Fibroblast of lung (primary cell): ENCODE results near the gene COG5. TPM values are rescaled to one million over a fixed set of nuclear protein-coding genes. Genes with fewer than 3 reads are reported as not detected.
"Not testable (repeated sequence)": the region's sequence is repeated elsewhere in the genome, so short reads cannot be mapped to it uniquely, and the experiment has no call there.

Experiments used
- DNase-seq, 2 donors: peaks; one replicate each; pipeline versions ENCODE4 v3.0.0 to v3.0.0-alpha.2; 2010; ENCODE audit warnings: low read depth in 2 of 2
- H2AFZ ChIP-seq: 2 replicates; pipeline ENCODE4 v1.5.1; 2012; ENCODE audit warnings: low read length, control low read depth, inconsistent platforms
- H3K27ac ChIP-seq: 2 replicates; pipeline ENCODE4 v1.5.1; 2011; ENCODE audit warnings: low read length, control low read depth; ENCODE audit not compliant: insufficient read depth
- H3K27me3 ChIP-seq: 2 replicates; pipeline ENCODE4 v1.5.1; 2011; ENCODE audit warnings: mild to moderate bottlenecking, low read length; ENCODE audit not compliant: control insufficient read depth, insufficient read depth
- H3K36me3 ChIP-seq: 2 replicates; pipeline ENCODE4 v1.5.1; 2011; ENCODE audit warnings: low read length; ENCODE audit not compliant: control insufficient read depth, insufficient read depth
- H3K4me1 ChIP-seq: 2 replicates; pipeline ENCODE4 v1.5.1; 2011; ENCODE audit warnings: low read length; ENCODE audit not compliant: control insufficient read depth, insufficient read depth; ENCODE audit errors: extremely low read depth
- H3K4me2 ChIP-seq: 2 replicates; pipeline ENCODE4 v1.5.1; 2011; ENCODE audit warnings: low read length, control low read depth; ENCODE audit not compliant: insufficient read depth; ENCODE audit errors: extremely low read depth
- H3K4me3 ChIP-seq, 4 experiments: fragments of 200-600 bp in 1 of 4; sonication (generic) in 1 of 4; replicated peaks in 1 of 4; 2 replicates each; pipeline ENCODE4 v1.5.1; 2011 to 2016; ENCODE audit warnings: low read length in 4 of 4, low read depth in 3 of 4, mild to moderate bottlenecking in 3 of 4, control low read depth in 2 of 4, inconsistent platforms in 1 of 4, mixed read lengths in 1 of 4; ENCODE audit not compliant: insufficient read depth in 1 of 4; ENCODE audit errors: control extremely low read depth in 1 of 4
- H3K79me2 ChIP-seq: 2 replicates; pipeline ENCODE4 v1.5.1; 2012; ENCODE audit warnings: mild to moderate bottlenecking, low read length, inconsistent platforms; ENCODE audit not compliant: control insufficient read depth, insufficient read depth
- H3K9ac ChIP-seq: 2 replicates; pipeline ENCODE4 v1.5.1; 2011; ENCODE audit warnings: mild to moderate bottlenecking, low read length, control low read depth; ENCODE audit not compliant: insufficient read depth
- H3K9me3 ChIP-seq: 2 replicates; pipeline ENCODE4 v1.5.1; 2012; ENCODE audit warnings: low read depth, low read length; ENCODE audit not compliant: control insufficient read depth, insufficient read depth
- H4K20me1 ChIP-seq: 2 replicates; pipeline ENCODE4 v1.5.1; 2011; ENCODE audit warnings: low read length; ENCODE audit not compliant: control insufficient read depth, insufficient read depth; ENCODE audit errors: extremely low read depth
- CTCF ChIP-seq, 2 donors: IDR thresholded peaks in 1 of 2; conservative IDR thresholded peaks in 1 of 2; 1 replicate in 1 of 2; 2 replicates in 1 of 2; pipeline ENCODE4 v1.5.1; 2011 to 2012; ENCODE audit warnings: low read length in 2 of 2, control low read depth in 1 of 2, inconsistent platforms in 1 of 2, low read depth in 1 of 2, mild to moderate bottlenecking in 1 of 2
- EZH2 ChIP-seq: IDR thresholded peaks from 2 replicates; pipeline ENCODE4 v1.5.1; 2012; ENCODE audit warnings: low read length, control low read depth, mild to moderate bottlenecking; ENCODE audit errors: missing control alignments
- polyA plus RNA-seq, 2 donors: library from polyadenylated mRNA; depleted of rRNA in 1 of 2; stranded (reverse) in 1 of 2; unstranded in 1 of 2; fragments of >200 nt; gene quantifications; 2 replicates each; pipeline ENCODE4 v1.2.1, GENCODE V29; 2011 to 2012; ENCODE audit warnings: missing spikeins in 1 of 2
- total RNA-seq: library from RNA; depleted of rRNA; stranded (reverse); fragments of >200 nt; gene quantifications from 2 replicates; pipeline ENCODE4 v1.2.1, GENCODE V29; 2014

Gene COG5
- total and polyA plus RNA-seq, 2 donors (not counting 1 experiment from before 2014, with no cell fraction given), result 34.5 to 40.3 TPM

- TF ChIP-seq CTCF (conservative IDR thresholded peaks at IDR 0.05 in 1 of 2, IDR thresholded peaks at IDR 0.05 in 1 of 2; ENCODE audit: low read depth in 1 of 2, low read length in 2 of 2), result no peak
- TF ChIP-seq EZH2, result no peak
- Histone ChIP-seq H3K9ac (no peak overlapping the region), H2AFZ (no peak overlapping the region), H3K4me2 (no peak overlapping the region), H3K27ac (no peak overlapping the region), H3K4me3 (no peak overlapping the region), H4K20me1 (no peaks in the 10 kb centered on the region), H3K4me1 (no peaks in the 10 kb centered on the region), H3K36me3 (no peaks in the 10 kb centered on the region), H3K79me2 (no peaks in the 10 kb centered on the region), H3K27me3 (no peaks in the 10 kb centered on the region), H3K9me3 (no peaks in the 10 kb centered on the region)
- no peak for DNase-seq
These were observed 403.3 kb downstream of the COG5 start for GRCh38 chr7:107160389-107160788.

- no peak overlapping the region for H3K4me3 ChIP-seq
- no peak for DNase-seq
- H3K4me1 ChIP-seq, result no peaks in the 10 kb centered on the region
- H3K79me2 ChIP-seq, result no peaks in the 10 kb centered on the region
- H3K27me3 ChIP-seq, result no peaks in the 10 kb centered on the region
- H3K36me3 ChIP-seq, result no peaks in the 10 kb centered on the region
- H3K4me2 ChIP-seq, result no peak overlapping the region
- H3K27ac ChIP-seq, result no peak overlapping the region
- H2AFZ ChIP-seq, result no peak overlapping the region
- TF ChIP-seq CTCF (conservative IDR thresholded peaks at IDR 0.05 in 1 of 2, IDR thresholded peaks at IDR 0.05 in 1 of 2; ENCODE audit: low read depth in 1 of 2, low read length in 2 of 2) (no peak), EZH2 (no peak)
- no peaks in the 10 kb centered on the region for H3K9me3 ChIP-seq
- no peaks in the 10 kb centered on the region for H4K20me1 ChIP-seq
- no peak overlapping the region for H3K9ac ChIP-seq
These were observed 405.7 kb downstream of the COG5 start for GRCh38 chr7:107158028-107158427.

- H3K4me2 ChIP-seq, result no peak overlapping the region
- no peaks in the 10 kb centered on the region for H3K36me3 ChIP-seq
- no peaks in the 10 kb centered on the region for H3K4me1 ChIP-seq
- TF ChIP-seq EZH2 (no peak), CTCF (conservative IDR thresholded peaks at IDR 0.05 in 1 of 2, IDR thresholded peaks at IDR 0.05 in 1 of 2; ENCODE audit: low read depth in 1 of 2, low read length in 2 of 2) (no peak)
- H3K9me3 ChIP-seq, result no peaks in the 10 kb centered on the region
- H3K79me2 ChIP-seq, result no peaks in the 10 kb centered on the region
- H3K27me3 ChIP-seq, result no peaks in the 10 kb centered on the region
- no peak overlapping the region for H3K4me3 ChIP-seq
- DNase-seq, result no peak
- no peak overlapping the region for H3K27ac ChIP-seq
- no peak overlapping the region for H2AFZ ChIP-seq
- no peaks in the 10 kb centered on the region for H4K20me1 ChIP-seq
- no peak overlapping the region for H3K9ac ChIP-seq
These were observed 406.6 kb downstream of the COG5 start for GRCh38 chr7:107157091-107157490.

- H3K27ac ChIP-seq, H3K9ac ChIP-seq, H3K79me2 ChIP-seq, H2AFZ ChIP-seq, H3K4me2 ChIP-seq, H3K4me3 ChIP-seq, H3K9me3 ChIP-seq, H3K4me1 ChIP-seq, H4K20me1 ChIP-seq, H3K36me3 ChIP-seq, H3K27me3 ChIP-seq, DNase-seq: not testable (repeated sequence)
These were observed 408.0 kb downstream of the COG5 start for GRCh38 chr7:107155726-107156125.
